Measurements from ENCODE around the gene CNTNAP2. TPM values are rescaled to one million over a fixed set of nuclear protein-coding genes. Genes with fewer than 3 reads are reported as not detected.

CNTNAP2 gene
- total RNA-seq, 4 donors from 2014 or later: 0.25 to 0.89 (median 0.30) TPM; not detected in 1

GRCh38 chr7:146926841-146927240, 810.2 kb downstream of the CNTNAP2 start:
- WGBS: 60% methylated on average over 2 of the region's 2 CpGs
- Histone ChIP-seq H3K4me3 (no peak overlapping the region), H3K9me3 (no peaks in the 10 kb centered on the region), H3K27me3 (no peaks in the 10 kb centered on the region), H3K36me3 (no peaks in the 10 kb centered on the region), H3K27ac (no peak overlapping the region), H3K4me1 (no peaks in the 10 kb centered on the region)
- no peak for DNase-seq (ENCODE audit: low spot score in 2 of 2)
- TF ChIP-seq POLR2AphosphoS5 (IDR thresholded peaks at IDR 0.05): no peak
- TF ChIP-seq, protein P1, sequence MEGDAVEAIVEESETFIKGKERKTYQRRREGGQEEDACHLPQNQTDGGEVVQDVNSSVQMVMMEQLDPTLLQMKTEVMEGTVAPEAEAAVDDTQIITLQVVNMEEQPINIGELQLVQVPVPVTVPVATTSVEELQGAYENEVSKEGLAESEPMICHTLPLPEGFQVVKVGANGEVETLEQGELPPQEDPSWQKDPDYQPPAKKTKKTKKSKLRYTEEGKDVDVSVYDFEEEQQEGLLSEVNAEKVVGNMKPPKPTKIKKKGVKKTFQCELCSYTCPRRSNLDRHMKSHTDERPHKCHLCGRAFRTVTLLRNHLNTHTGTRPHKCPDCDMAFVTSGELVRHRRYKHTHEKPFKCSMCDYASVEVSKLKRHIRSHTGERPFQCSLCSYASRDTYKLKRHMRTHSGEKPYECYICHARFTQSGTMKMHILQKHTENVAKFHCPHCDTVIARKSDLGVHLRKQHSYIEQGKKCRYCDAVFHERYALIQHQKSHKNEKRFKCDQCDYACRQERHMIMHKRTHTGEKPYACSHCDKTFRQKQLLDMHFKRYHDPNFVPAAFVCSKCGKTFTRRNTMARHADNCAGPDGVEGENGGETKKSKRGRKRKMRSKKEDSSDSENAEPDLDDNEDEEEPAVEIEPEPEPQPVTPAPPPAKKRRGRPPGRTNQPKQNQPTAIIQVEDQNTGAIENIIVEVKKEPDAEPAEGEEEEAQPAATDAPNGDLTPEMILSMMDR (IDR thresholded peaks at IDR 0.05): no peak
- TF ChIP-seq POLR2A (IDR thresholded peaks at IDR 0.05): no peak
- TF ChIP-seq EP300 (IDR thresholded peaks at IDR 0.05): no peak

- no peak overlapping the region for H3K27ac ChIP-seq
- DNase-seq (ENCODE audit: low spot score in 2 of 2): no peak
- H3K36me3 ChIP-seq: no peaks in the 10 kb centered on the region
- peaks cover 4% of the 10 kb centered on the region for H3K9me3 ChIP-seq
- 8% methylated on average over 1 of the region's 1 CpG for WGBS
- no peak overlapping the region for H3K4me3 ChIP-seq
- no peaks in the 10 kb centered on the region for H3K27me3 ChIP-seq
- no peaks in the 10 kb centered on the region for H3K4me1 ChIP-seq
- TF ChIP-seq POLR2AphosphoS5 (IDR thresholded peaks at IDR 0.05) (no peak), POLR2A (IDR thresholded peaks at IDR 0.05) (no peak), EP300 (IDR thresholded peaks at IDR 0.05) (no peak)
- TF ChIP-seq, protein P1 (IDR thresholded peaks at IDR 0.05): no peak
Measured at GRCh38 chr7:146937836-146938235, 821.2 kb downstream of the CNTNAP2 start.

DNA sequence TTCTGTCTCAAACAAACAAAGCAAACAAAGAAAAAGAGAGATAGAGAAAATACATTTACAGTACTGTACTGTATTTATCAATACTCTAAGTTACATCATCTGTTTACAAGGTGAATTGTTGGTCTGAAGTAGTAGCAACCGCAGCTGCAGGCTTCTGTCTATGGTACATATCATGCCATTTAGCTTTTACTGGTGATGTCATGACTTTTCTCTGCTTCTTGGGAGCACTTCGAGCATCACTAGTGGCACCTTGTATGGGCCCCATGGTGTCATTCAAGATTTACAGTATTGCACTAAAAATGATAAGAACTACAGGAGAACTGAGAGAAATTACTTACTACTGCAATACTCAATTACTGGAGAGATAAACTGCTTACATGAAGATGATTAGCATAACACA, 826.9 kb downstream of the CNTNAP2 start:
- Histone ChIP-seq H3K4me1 (no peaks in the 10 kb centered on the region), H3K9me3 (peaks cover 4% of the 10 kb centered on the region), H3K27ac (no peak overlapping the region), H3K27me3 (no peaks in the 10 kb centered on the region), H3K4me3 (no peak overlapping the region), H3K36me3 (no peaks in the 10 kb centered on the region)
- 62% methylated on average over 2 of the region's 2 CpGs for WGBS
- no peak for DNase-seq (ENCODE audit: low spot score in 2 of 2)
- TF ChIP-seq POLR2A (IDR thresholded peaks at IDR 0.05): no peak
- TF ChIP-seq EP300 (IDR thresholded peaks at IDR 0.05): no peak
- TF ChIP-seq, protein P1 (IDR thresholded peaks at IDR 0.05): no peak

- H3K4me3 ChIP-seq: no peak overlapping the region
- WGBS: 64% methylated on average over 1 of the region's 1 CpG
- peaks cover 6% of the 10 kb centered on the region for H3K9me3 ChIP-seq
- no peaks in the 10 kb centered on the region for H3K27me3 ChIP-seq
- no peak overlapping the region for H3K27ac ChIP-seq
- no peaks in the 10 kb centered on the region for H3K4me1 ChIP-seq
- no peak for TF ChIP-seq POLR2AphosphoS5 (IDR thresholded peaks at IDR 0.05)
- TF ChIP-seq, protein P1 (IDR thresholded peaks at IDR 0.05): no peak
- no peak for TF ChIP-seq EP300 (IDR thresholded peaks at IDR 0.05)
- TF ChIP-seq POLR2A (IDR thresholded peaks at IDR 0.05): no peak
- H3K36me3 ChIP-seq: no peaks in the 10 kb centered on the region
- no peak for DNase-seq (ENCODE audit: low spot score in 2 of 2)
Measured at GRCh38 chr7:146948703-146949102, 832.1 kb downstream of the CNTNAP2 start.

DNA sequence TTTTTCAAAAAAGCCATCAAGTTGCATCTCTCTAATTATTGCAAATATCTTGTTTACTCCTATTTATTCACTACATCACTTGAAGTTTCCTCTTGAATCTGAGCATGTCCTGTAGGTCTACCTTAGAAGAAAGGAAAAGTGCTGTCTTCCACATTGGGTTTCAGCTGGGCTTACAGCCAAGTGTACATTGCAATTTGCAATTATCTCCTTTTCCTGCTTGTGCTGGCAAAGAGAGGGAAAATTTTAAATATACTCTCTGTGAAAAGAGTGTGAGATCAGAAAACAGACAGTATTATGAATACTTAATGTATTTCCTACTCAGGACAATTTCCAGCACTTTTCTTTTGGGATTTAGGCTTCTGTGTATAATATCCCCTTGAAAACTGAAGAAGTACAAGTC, 839.7 kb downstream of the CNTNAP2 start:
- no peaks in the 10 kb centered on the region for H3K27me3 ChIP-seq
- DNase-seq (ENCODE audit: low spot score in 2 of 2): no peak
- no peaks in the 10 kb centered on the region for H3K9me3 ChIP-seq
- no peaks in the 10 kb centered on the region for H3K36me3 ChIP-seq
- H3K4me1 ChIP-seq: no peaks in the 10 kb centered on the region
- no peak overlapping the region for H3K27ac ChIP-seq
- no peak overlapping the region for H3K4me3 ChIP-seq
- TF ChIP-seq, protein P1 (IDR thresholded peaks at IDR 0.05): no peak
- no peak for TF ChIP-seq EP300 (IDR thresholded peaks at IDR 0.05)
- TF ChIP-seq POLR2AphosphoS5 (IDR thresholded peaks at IDR 0.05): no peak
- no peak for TF ChIP-seq POLR2A (IDR thresholded peaks at IDR 0.05)

Data from suprapubic skin (tissue), 4 donors.